ENCODE measurements around the gene RAB27A. TPM values are rescaled to one million over a fixed set of nuclear protein-coding genes. Genes with fewer than 3 reads are reported as not detected.

The RAB27A gene
- total and polyA plus RNA-seq, 10 of the 15 experiments (the other 5 are each of a cell fraction or from before 2014, with no cell fraction given), result 13.3 to 139 (median 35.2) TPM

DNA sequence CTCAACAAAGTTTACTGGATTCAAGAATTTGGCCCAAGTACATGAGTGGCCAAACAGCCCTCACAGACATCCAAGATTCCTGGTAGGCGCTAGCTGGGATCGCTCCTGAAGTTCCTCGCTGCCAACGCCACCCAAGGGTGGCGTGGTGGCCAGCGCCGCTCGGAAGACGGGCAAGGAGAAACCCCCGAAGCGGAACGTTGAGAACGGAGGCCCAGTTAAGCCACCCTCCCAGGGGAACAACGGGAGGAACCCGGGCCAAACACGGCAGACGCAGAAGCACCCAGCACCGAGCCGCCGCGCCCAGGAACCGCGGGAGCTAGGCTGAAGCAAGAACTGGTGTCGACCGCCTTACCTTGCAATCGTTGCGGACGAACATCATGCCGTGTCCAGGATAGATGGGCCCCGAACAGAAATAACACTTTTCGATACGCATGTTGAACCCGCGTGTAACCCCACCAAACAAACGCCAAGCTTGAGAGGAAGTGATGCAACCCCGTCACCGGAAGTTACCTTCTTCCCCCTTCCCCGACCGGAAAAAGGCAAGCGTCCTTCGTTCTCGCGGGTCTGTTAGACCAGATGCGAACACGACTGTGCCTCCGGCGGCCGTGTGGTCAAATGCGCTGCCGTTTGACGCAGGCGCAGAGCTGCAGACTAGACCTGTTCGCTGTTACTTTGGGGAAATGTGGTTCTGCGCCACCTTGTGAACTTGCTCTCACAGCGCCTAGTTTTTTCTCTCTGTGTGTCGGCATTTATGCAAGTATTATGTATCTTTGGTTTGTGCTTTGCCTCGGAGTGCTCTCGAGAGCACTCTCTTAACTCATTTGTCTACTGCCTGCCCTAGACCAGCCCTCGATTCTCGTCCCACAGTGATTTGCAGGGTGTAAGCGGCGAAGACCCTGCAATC, 92.9 kb downstream of the RAB27A start, which contains the start of gene RSL24D1 (continued):
- TF ChIP-seq, protein P1, sequence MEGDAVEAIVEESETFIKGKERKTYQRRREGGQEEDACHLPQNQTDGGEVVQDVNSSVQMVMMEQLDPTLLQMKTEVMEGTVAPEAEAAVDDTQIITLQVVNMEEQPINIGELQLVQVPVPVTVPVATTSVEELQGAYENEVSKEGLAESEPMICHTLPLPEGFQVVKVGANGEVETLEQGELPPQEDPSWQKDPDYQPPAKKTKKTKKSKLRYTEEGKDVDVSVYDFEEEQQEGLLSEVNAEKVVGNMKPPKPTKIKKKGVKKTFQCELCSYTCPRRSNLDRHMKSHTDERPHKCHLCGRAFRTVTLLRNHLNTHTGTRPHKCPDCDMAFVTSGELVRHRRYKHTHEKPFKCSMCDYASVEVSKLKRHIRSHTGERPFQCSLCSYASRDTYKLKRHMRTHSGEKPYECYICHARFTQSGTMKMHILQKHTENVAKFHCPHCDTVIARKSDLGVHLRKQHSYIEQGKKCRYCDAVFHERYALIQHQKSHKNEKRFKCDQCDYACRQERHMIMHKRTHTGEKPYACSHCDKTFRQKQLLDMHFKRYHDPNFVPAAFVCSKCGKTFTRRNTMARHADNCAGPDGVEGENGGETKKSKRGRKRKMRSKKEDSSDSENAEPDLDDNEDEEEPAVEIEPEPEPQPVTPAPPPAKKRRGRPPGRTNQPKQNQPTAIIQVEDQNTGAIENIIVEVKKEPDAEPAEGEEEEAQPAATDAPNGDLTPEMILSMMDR (IDR thresholded peaks at IDR 0.05 in 2 of 3, conservative IDR thresholded peaks at IDR 0.05 in 1 of 3; ENCODE audit: control insufficient read depth in 2 of 3, extremely low read depth in 1 of 3, insufficient read depth in 1 of 3, low read depth in 3 of 3, low read length in 3 of 3), result peak; percentile 33 to 64 (median 44); a peak in 4 of 6 replicates
- no peak for TF ChIP-seq TARDBP (IDR thresholded peaks at IDR 0.05; ENCODE audit: borderline replicate concordance)
- TF ChIP-seq, protein P2, sequence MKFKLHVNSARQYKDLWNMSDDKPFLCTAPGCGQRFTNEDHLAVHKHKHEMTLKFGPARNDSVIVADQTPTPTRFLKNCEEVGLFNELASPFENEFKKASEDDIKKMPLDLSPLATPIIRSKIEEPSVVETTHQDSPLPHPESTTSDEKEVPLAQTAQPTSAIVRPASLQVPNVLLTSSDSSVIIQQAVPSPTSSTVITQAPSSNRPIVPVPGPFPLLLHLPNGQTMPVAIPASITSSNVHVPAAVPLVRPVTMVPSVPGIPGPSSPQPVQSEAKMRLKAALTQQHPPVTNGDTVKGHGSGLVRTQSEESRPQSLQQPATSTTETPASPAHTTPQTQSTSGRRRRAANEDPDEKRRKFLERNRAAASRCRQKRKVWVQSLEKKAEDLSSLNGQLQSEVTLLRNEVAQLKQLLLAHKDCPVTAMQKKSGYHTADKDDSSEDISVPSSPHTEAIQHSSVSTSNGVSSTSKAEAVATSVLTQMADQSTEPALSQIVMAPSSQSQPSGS (IDR thresholded peaks at IDR 0.05; ENCODE audit: low read length), result peak; percentile 64
- TF ChIP-seq, protein P3, sequence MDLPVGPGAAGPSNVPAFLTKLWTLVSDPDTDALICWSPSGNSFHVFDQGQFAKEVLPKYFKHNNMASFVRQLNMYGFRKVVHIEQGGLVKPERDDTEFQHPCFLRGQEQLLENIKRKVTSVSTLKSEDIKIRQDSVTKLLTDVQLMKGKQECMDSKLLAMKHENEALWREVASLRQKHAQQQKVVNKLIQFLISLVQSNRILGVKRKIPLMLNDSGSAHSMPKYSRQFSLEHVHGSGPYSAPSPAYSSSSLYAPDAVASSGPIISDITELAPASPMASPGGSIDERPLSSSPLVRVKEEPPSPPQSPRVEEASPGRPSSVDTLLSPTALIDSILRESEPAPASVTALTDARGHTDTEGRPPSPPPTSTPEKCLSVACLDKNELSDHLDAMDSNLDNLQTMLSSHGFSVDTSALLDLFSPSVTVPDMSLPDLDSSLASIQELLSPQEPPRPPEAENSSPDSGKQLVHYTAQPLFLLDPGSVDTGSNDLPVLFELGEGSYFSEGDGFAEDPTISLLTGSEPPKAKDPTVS (IDR thresholded peaks at IDR 0.05; ENCODE audit: low read depth, low read length), result peak; percentile 14; the same call in 1 of the 2 replicates
- TF ChIP-seq BHLHE40 (IDR thresholded peaks at IDR 0.05; ENCODE audit: borderline replicate concordance in 1 of 2, low read depth in 2 of 2, low read length in 1 of 2), result peak in 1 of 2 experiments; percentile 54; a peak in 2 of 4 replicates
- TF ChIP-seq, protein P4, sequence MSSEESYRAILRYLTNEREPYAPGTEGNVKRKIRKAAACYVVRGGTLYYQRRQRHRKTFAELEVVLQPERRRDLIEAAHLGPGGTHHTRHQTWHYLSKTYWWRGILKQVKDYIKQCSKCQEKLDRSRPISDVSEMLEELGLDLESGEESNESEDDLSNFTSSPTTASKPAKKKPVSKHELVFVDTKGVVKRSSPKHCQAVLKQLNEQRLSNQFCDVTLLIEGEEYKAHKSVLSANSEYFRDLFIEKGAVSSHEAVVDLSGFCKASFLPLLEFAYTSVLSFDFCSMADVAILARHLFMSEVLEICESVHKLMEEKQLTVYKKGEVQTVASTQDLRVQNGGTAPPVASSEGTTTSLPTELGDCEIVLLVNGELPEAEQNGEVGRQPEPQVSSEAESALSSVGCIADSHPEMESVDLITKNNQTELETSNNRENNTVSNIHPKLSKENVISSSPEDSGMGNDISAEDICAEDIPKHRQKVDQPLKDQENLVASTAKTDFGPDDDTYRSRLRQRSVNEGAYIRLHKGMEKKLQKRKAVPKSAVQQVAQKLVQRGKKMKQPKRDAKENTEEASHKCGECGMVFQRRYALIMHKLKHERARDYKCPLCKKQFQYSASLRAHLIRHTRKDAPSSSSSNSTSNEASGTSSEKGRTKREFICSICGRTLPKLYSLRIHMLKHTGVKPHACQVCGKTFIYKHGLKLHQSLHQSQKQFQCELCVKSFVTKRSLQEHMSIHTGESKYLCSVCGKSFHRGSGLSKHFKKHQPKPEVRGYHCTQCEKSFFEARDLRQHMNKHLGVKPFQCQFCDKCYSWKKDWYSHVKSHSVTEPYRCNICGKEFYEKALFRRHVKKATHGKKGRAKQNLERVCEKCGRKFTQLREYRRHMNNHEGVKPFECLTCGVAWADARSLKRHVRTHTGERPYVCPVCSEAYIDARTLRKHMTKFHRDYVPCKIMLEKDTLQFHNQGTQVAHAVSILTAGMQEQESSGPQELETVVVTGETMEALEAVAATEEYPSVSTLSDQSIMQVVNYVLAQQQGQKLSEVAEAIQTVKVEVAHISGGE (CRISPR knock-in tag; IDR thresholded peaks at IDR 0.05), result peak; percentile 71
- no peak for TF ChIP-seq KAT2A (conservative IDR thresholded peaks at IDR 0.05; ENCODE audit: control insufficient read depth, low read depth, low read length)
- peak; percentile 98 for TF ChIP-seq MXI1 (IDR thresholded peaks at IDR 0.05; ENCODE audit: low read depth, low read length)
- peak; percentile 84 for TF ChIP-seq SPI1 (IDR thresholded peaks at IDR 0.05; ENCODE audit: borderline replicate concordance, insufficient read depth, low read depth, low read length)
- TF ChIP-seq TAF1 (IDR thresholded peaks at IDR 0.05; ENCODE audit: borderline replicate concordance, low read depth, low read length), result peak; percentile 75
- peak; percentile 68; the same call in 1 of the 2 replicates for TF ChIP-seq RB1 (IDR thresholded peaks at IDR 0.05; ENCODE audit: borderline replicate concordance)
- TF ChIP-seq MYB (IDR thresholded peaks at IDR 0.05; ENCODE audit: borderline replicate concordance, low read depth, low read length), result no peak
- TF ChIP-seq FOXK2 (IDR thresholded peaks at IDR 0.05), result 0 out of 2 replicates have a peak, but pooled peaks have one; percentile 38
- TF ChIP-seq NFYB (IDR thresholded peaks at IDR 0.05; ENCODE audit: insufficient read depth, low read depth, low read length), result no peak
- no peak for TF ChIP-seq BMI1 (IDR thresholded peaks at IDR 0.05; ENCODE audit: borderline replicate concordance)
- no peak for TF ChIP-seq HDAC2 (IDR thresholded peaks at IDR 0.05)
- TF ChIP-seq PAX8 (IDR thresholded peaks at IDR 0.05), result no peak
- TF ChIP-seq GATAD2B (conservative IDR thresholded peaks at IDR 0.05; ENCODE audit: low read depth), result peak; percentile 40; the same call in 1 of the 2 replicates
- TF ChIP-seq NR2C1 (IDR thresholded peaks at IDR 0.05), result no peak
- TF ChIP-seq SREBF1 (IDR thresholded peaks at IDR 0.05; ENCODE audit: low read length), result no peak
- TF ChIP-seq DPF2 (IDR thresholded peaks at IDR 0.05), result peak; percentile 37; the same call in 1 of the 2 replicates
